HCT116 (cell line): ENCODE results near the gene KIFC3.

Experiments used
- POLR2A ChIP-seq: IDR thresholded peaks from 2 replicates; pipeline ENCODE4 v1.7.0; 2011; ENCODE audit warnings: borderline replicate concordance; ENCODE audit not compliant: insufficient read depth, insufficient read length; ENCODE audit errors: extremely low read depth
- TF ChIP-seq, protein P1 (sequence below): IDR thresholded peaks from 2 replicates; pipeline ENCODE4 v1.6.1; 2012

DNA sequence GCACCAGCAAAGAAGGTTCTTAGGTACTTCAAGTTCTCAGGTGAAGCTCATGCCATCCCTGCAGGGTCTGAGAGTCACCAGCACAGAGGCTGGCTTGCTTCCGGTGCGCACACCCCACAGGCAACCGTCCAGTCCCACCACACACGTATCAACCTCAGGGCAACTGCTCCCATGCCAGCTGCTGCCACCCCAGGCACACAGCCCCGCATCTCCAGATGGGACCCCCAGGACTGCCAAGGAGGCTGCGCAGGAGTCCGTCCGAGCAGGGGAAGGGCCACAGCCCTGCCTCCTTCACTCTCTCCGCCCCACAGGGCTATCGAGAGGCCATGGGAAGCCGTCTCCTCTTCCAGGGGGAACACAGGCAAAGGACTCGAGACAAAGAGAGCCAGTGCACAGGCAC is 13.3 kb downstream of the KIFC3 start:
- TF ChIP-seq, protein P1, sequence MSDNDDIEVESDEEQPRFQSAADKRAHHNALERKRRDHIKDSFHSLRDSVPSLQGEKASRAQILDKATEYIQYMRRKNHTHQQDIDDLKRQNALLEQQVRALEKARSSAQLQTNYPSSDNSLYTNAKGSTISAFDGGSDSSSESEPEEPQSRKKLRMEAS = no peak
- TF ChIP-seq POLR2A = no peak
